GM18502 (cell line): ENCODE results near the gene LRRC1.

Source experiments
- ATAC-seq: cut with Tn5 transposase; IDR thresholded peaks from one replicate; pipeline ENCODE4 v1.9.1; 2021; ENCODE audit warnings: mild to moderate bottlenecking; ENCODE audit not compliant: unreplicated experiment, poor library complexity

Gene LRRC1

DNA sequence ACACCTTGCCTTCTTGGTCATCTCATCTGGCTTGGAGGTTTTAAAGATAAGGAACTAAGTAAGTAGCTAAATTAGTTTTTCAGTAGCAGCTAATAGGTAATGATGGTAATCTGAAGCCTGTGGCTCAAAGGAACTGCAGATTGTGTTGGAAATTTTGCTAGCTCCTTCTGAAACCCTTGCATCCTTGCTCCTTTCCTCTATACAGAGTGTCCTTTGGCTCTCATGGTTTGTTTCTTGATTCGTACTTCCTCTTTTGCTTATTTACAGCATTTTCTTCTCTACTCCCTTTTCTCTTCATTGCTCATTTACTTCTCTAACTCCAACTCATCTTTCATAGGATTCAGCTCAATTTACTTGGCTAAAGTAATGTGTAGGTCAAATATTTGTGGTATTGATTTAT is 19.0 kb downstream of the LRRC1 start:
- ATAC-seq, result no peak

DNA sequence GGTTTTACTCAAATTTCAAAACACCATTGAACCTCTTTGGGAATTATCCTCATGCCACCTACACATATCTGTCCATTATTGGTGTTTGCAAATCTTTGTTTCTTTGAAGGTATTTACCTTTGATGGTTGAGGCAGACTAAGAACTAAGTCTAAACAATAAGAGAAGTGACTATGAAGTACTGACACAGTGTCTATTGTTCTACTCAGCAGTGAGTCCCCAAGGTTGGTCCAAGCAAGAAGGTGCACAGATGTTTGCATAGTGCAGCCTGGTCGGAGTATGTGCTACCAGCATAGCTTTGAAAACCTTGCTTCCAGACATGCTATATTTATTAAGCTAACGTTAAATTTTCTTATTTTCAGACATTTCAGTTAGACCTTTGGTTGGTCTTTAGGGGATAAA is 19.5 kb downstream of the LRRC1 start:
- ATAC-seq, result no peak

GRCh38 chr6:53815381-53816119 is 20.7 kb downstream of the LRRC1 start:
- ATAC-seq, result no peak

GRCh38 chr6:53818858-53819609 is 24.2 kb downstream of the LRRC1 start:
- no peak for ATAC-seq

- ATAC-seq, result no peak
Observed at GRCh38 chr6:53822401-53823125, 27.8 kb downstream of the LRRC1 start.

DNA sequence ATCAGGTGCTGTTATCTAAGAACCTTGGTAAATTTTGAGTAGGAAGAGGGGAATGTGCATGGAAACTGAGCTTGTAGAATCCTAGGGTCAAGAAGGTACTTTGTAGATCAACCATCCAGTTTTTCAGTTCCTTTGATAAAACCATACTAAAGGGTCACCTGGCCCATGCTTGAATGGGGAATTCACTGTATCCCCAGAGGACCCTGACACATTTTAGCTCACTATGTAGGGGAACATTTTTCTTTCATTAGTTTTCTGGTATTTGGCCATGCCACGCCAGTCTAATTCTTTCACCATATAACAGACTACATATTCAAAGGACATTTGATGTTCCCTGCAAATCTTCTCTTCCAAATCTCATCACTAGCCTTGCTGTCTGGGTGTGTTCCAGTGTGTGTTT is 29.9 kb downstream of the LRRC1 start:
- no peak for ATAC-seq

- ATAC-seq, result no peak
Observed at GRCh38 chr6:53825532-53826321, 30.9 kb downstream of the LRRC1 start.

GRCh38 chr6:53827531-53827930 is 32.7 kb downstream of the LRRC1 start:
- no peak for ATAC-seq

- no peak for ATAC-seq
Observed at GRCh38 chr6:53828215-53828614, 33.4 kb downstream of the LRRC1 start.

- no peak for ATAC-seq
Observed at GRCh38 chr6:53828966-53829697, 34.3 kb downstream of the LRRC1 start.

- ATAC-seq, result no peak
Observed at GRCh38 chr6:53829698-53830221, 35.0 kb downstream of the LRRC1 start.

DNA sequence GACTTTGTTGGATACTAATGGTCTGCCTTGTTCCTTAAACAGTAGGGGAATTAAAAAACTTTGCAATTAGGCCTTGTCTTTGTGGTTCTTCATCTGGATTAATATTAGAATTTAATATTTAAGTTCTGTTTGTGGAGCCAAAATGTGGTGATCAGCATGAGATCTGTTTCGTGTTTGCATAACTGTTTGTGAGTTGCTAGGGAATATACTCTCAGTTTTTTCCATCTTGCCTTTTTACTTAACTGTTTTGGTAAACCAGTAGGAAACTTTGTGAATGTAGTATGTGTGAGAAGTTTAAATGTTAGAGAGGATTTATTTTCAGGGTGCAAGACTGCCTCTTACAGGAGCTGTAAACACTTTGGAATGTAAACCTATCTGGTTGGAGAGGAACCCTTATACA is 35.6 kb downstream of the LRRC1 start:
- ATAC-seq, result no peak

GRCh38 chr6:53831081-53831869 is 36.5 kb downstream of the LRRC1 start:
- no peak for ATAC-seq

GRCh38 chr6:53831936-53832660 is 37.3 kb downstream of the LRRC1 start:
- ATAC-seq, result no peak

DNA sequence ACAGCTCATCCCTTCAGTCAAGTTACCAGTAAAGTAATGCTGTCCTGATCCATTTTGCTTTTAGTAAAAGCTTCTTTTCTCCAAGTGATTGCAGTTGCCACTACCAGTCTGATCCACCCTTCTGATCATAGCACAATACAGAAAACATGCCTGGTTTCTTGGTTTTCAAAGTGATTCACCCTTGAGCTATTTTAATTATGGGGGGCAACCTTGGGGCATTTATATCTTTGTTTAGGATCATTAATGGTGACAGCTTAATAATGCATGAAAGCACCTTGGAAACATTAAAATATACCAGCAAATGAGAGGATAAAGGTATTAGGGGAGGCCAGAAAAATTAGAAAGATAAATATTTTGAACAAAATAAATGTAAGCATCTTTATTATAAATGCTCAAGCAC is 38.4 kb downstream of the LRRC1 start:
- no peak for ATAC-seq

- ATAC-seq, result no peak
Observed at GRCh38 chr6:53834132-53834531, 39.3 kb downstream of the LRRC1 start.

DNA sequence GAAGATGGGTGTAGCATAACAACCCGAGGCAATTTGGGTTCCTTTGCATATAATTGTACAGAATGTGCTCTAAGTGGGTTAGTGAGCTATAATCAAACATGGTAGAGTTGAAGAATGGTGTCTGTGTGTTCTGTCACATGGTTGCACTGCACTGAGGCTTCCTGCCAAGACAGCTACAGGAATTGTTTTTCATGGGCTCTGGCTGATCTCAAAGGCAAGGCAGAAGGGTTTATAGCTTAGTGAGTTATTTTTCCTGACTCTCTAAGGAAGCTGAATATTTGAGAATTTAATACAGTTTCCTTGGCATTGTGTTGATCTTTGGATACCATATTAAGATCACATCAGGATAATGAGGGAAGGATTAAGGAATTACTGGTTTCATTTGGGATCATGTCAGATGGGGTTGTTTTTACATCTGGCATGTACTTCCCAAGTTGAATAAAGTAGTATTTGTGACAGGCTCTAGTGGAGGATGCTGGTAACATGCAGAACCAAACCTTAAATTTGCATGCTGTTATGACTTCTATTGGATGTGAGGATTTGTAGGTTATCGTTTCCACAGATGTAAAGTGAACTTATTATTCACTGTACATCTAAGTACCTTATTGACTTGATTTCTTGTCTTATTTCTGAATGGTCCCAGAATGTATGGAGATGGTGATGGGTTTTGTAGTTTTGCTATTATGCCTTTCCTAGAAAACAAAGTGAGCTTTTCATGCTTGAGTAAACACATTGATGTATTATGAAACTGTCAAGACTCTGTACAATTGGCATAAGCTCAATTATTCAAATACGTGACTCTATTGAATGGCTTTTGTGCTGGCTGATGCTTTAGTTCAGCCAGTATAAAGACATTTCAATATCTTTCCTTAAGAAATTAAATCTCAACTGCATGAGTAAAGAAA is 43.3 kb downstream of the LRRC1 start:
- ATAC-seq, result no peak
